BJ (cell line): ENCODE results near the gene CACNA1G. TPM values are rescaled to one million over a fixed set of nuclear protein-coding genes. Genes with fewer than 3 reads are reported as not detected.

Source experiments
- CTCF ChIA-PET: fragments of 350-600 bp; formaldehyde crosslinking; extraction: SDS; loops from one replicate; lab custom pipeline; 2021; ENCODE audit warnings: antibody characterized with exemption, inconsistent platforms; lab: Yijun Ruan, JAX
- POLR2A ChIA-PET: fragments of 300-600 bp; sonication (Branson Sonifier 250); formaldehyde crosslinking; extraction: SDS; loops from one replicate; lab custom pipeline; 2021; ENCODE audit warnings: antibody characterized with exemption; lab: Charles Lee
- DNase-seq: peaks from one replicate; pipeline ENCODE4 v3.0.0-alpha.2; 2011; ENCODE audit warnings: low read depth
- H3K27me3 ChIP-seq: 2 replicates; pipeline ENCODE4 v1.6.0; 2011; ENCODE audit warnings: low read length; ENCODE audit not compliant: control insufficient read depth, insufficient read depth
- H3K36me3 ChIP-seq: 2 replicates; pipeline ENCODE4 v1.5.1; 2011; ENCODE audit warnings: low read length; ENCODE audit not compliant: control insufficient read depth, insufficient read depth
- H3K4me3 ChIP-seq: 2 replicates; pipeline ENCODE4 v1.5.1; 2011; ENCODE audit warnings: low read depth, mild to moderate bottlenecking, control low read depth, low read length
- CTCF ChIP-seq: IDR thresholded peaks from 2 replicates; pipeline ENCODE4 v1.5.1; 2011; ENCODE audit warnings: low read depth, mild to moderate bottlenecking, control low read depth, inconsistent platforms, low read length, moderate library complexity; ENCODE audit not compliant: insufficient read depth
- polyA plus RNA-seq: library from polyadenylated mRNA; depleted of rRNA; stranded (reverse); fragments of >200 nt; gene quantifications from 2 replicates; pipeline ENCODE4 v1.2.3, GENCODE V29; 2011

The CACNA1G gene
- polyA plus RNA-seq, 1 experiment = 0.02 TPM

- Histone ChIP-seq H3K4me3 (no peak overlapping the region), H3K27me3 (peaks cover 14% of the 10 kb centered on the region), H3K36me3 (no peaks in the 10 kb centered on the region)
- POLR2A ChIA-PET = interaction anchor here (0.6 kb wide), 1 partner anchor 20 kb away, joined by 3 read pairs; no protein-coding TSS in a partner anchor
- TF ChIP-seq CTCF = no peak
- CTCF ChIA-PET = no interaction called here
- DNase-seq = no peak
These were observed 47.1 kb downstream of the CACNA1G start for GRCh38 chr17:50607522-50608175.

- CTCF ChIA-PET = interaction anchor here (1.6 kb wide), 1 partner anchor 18 kb away, joined by 8 read pairs; no protein-coding TSS in a partner anchor
These were observed 48.3 kb downstream of the CACNA1G start for GRCh38 chr17:50608700-50609379.

GRCh38 chr17:50609380-50610074 is 49.0 kb downstream of the CACNA1G start:
- ChIA-PET POLR2A (no interaction called here), CTCF (interaction anchor here (1.3 to 1.6 kb wide), 4 partner anchors 11 to 21 kb away, joined by 3 to 8 read pairs (median 4); no protein-coding TSS in a partner anchor)
- no peak for DNase-seq
- Histone ChIP-seq H3K36me3 (no peaks in the 10 kb centered on the region), H3K27me3 (peaks cover 11% of the 10 kb centered on the region), H3K4me3 (no peak overlapping the region)
- TF ChIP-seq CTCF = no peak

More at GRCh38 chr17:50608700-50609379, 48.3 kb downstream of the CACNA1G start:
- no peak for TF ChIP-seq CTCF
- H3K36me3 ChIP-seq = no peaks in the 10 kb centered on the region
- DNase-seq = no peak
- POLR2A ChIA-PET = no interaction called here
- peaks cover 11% of the 10 kb centered on the region for H3K27me3 ChIP-seq
- H3K4me3 ChIP-seq = no peak overlapping the region

- DNase-seq = no peak
- ChIA-PET POLR2A (no interaction called here), CTCF (no interaction called here)
- Histone ChIP-seq H3K27me3 (peaks cover 7% of the 10 kb centered on the region; the same call in 1 of the 2 replicates), H3K4me3 (no peak overlapping the region), H3K36me3 (no peaks in the 10 kb centered on the region)
- no peak for TF ChIP-seq CTCF
These were observed 51.1 kb downstream of the CACNA1G start for GRCh38 chr17:50611634-50612033.

DNA sequence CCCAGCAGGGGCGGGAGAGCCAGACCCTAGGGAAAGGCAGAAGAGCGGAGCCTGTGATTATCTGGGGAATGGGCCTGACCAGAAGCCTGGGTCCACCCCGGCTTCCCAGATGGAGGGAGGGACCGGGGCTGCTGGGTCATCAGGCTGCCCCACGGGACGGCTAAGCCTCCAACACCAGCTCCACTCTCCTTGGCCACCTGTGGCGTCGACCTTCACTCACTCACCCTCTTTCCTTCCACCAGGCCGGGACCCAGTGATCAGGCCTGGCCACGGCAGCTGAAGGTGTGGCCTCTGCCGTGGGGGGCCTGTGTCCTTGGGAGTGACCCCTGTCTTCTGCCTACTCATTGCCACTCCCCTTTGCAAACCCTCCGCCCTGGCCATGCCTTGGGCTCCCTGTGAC is 51.8 kb downstream of the CACNA1G start:
- no peak overlapping the region for H3K4me3 ChIP-seq
- no peaks in the 10 kb centered on the region for H3K36me3 ChIP-seq
- no peak for DNase-seq
- peaks cover 6% of the 10 kb centered on the region; the same call in 1 of the 2 replicates for H3K27me3 ChIP-seq
- no peak for TF ChIP-seq CTCF
- POLR2A ChIA-PET = no interaction called here
- CTCF ChIA-PET = interaction anchor here (1.2 to 1.4 kb wide), 3 partner anchors 13 to 61 kb away, joined by 3 to 6 read pairs (median 4); no protein-coding TSS in a partner anchor
